Measurements from ENCODE around the gene G6PC3.

Gene G6PC3

GRCh38 chr17:44084131-44084538 is 13.6 kb downstream of the G6PC3 start:
- no peak overlapping the region for H3K18ac ChIP-seq (ENCODE audit: low read length)
- H3K79me1 ChIP-seq (ENCODE audit: low read depth, low read length) = no peaks in the 10 kb centered on the region
- WGBS, 2 donors (ENCODE audit: extremely low coverage in 2 of 2, insufficient read length in 2 of 2, insufficient replicate concordance in 1 of 2) = no CpG with 5 or more reads among the region's 10 CpGs
- H3K23ac ChIP-seq (ENCODE audit: low read depth, low read length, poor library complexity) = peak overlapping the region; percentile 75
- peaks cover 42 to 44% of the 10 kb centered on the region in 2 donors for H3K36me3 ChIP-seq (replicated peaks in 1 of 2; ENCODE audit: control insufficient read depth in 2 of 2, insufficient read depth in 2 of 2, low read length in 2 of 2)
- no peaks in the 10 kb centered on the region for H3K27me3 ChIP-seq (ENCODE audit: control insufficient read depth in 3 of 3, insufficient read depth in 3 of 3, low read depth in 1 of 3, low read length in 3 of 3)
- H3K4me3 ChIP-seq (ENCODE audit: low read length in 2 of 2) = no peak overlapping the region
- no peak overlapping the region for H3K14ac ChIP-seq (ENCODE audit: low read length)
- H4K91ac ChIP-seq (ENCODE audit: low read depth, low read length, poor library complexity) = no peak overlapping the region
- H3K9me3 ChIP-seq (replicated peaks in 1 of 2; ENCODE audit: control insufficient read depth in 2 of 2, insufficient read depth in 1 of 2, low read depth in 1 of 2, low read length in 2 of 2) = no peaks in the 10 kb centered on the region
- H3K4me2 ChIP-seq (ENCODE audit: insufficient read depth, low read length, poor library complexity, severe bottlenecking) = no peak overlapping the region
- no peak overlapping the region for H2BK120ac ChIP-seq (ENCODE audit: low read depth, low read length)
- H4K8ac ChIP-seq (ENCODE audit: low read depth, low read length) = no peak overlapping the region
- no peak overlapping the region for H3K4ac ChIP-seq (ENCODE audit: low read length)
- H2BK15ac ChIP-seq (ENCODE audit: low read length) = no peak overlapping the region
- H3K4me1 ChIP-seq (ENCODE audit: control insufficient read depth in 2 of 2, insufficient read depth in 1 of 2, low read depth in 1 of 2, low read length in 2 of 2) = peaks cover 31 to 34% of the 10 kb centered on the region in 2 donors
- DNase-seq (ENCODE audit: low spot score) = no peak
- no peak overlapping the region for H2AFZ ChIP-seq (ENCODE audit: low read length)
- no peak overlapping the region for H2BK12ac ChIP-seq (ENCODE audit: low read length)
- H2AK5ac ChIP-seq (ENCODE audit: low read depth, low read length) = peak overlapping the region; percentile 2
- no peak overlapping the region for H2BK5ac ChIP-seq (ENCODE audit: low read length)
- H3K9ac ChIP-seq (ENCODE audit: low read depth, low read length, poor library complexity) = peak overlapping the region; percentile 9
- no peak overlapping the region for H3K27ac ChIP-seq (replicated peaks; ENCODE audit: low read length)

DNA sequence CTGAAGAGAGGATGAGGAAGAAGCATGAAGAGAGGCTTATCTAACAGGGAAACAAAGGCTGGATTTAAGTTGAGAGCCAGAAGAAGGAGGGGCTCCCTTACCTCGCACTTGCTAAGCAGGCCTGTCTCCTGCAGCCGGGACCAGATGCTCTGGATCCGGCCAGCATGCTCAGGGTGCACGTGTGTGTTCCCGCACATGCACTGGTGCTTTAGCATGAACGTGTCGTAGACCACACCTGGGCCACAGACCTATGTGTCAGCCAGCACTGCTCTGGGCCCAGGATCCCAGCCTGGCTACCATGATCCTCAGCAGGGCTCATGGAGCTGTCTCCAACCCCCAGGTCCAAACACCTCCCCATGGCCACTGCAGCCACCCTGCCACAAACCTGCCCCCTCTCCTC is 14.4 kb downstream of the G6PC3 start:
- no peak overlapping the region for H2BK120ac ChIP-seq (ENCODE audit: low read depth, low read length)
- peak overlapping the region; percentile 65 for H3K18ac ChIP-seq (ENCODE audit: low read length)
- H2AK5ac ChIP-seq (ENCODE audit: low read depth, low read length) = peak overlapping the region; percentile 91
- no peak overlapping the region for H3K4me3 ChIP-seq (ENCODE audit: low read length in 2 of 2)
- DNase-seq (ENCODE audit: low spot score) = no peak
- H3K36me3 ChIP-seq (replicated peaks in 1 of 2; ENCODE audit: control insufficient read depth in 2 of 2, insufficient read depth in 2 of 2, low read length in 2 of 2) = peaks cover 39 to 40% of the 10 kb centered on the region in 2 donors
- peak overlapping the region; percentile 83 for H3K9ac ChIP-seq (ENCODE audit: low read depth, low read length, poor library complexity)
- H4K91ac ChIP-seq (ENCODE audit: low read depth, low read length, poor library complexity) = no peak overlapping the region
- H3K23ac ChIP-seq (ENCODE audit: low read depth, low read length, poor library complexity) = peak overlapping the region; percentile 75
- no peaks in the 10 kb centered on the region for H3K27me3 ChIP-seq (ENCODE audit: control insufficient read depth in 3 of 3, insufficient read depth in 3 of 3, low read depth in 1 of 3, low read length in 3 of 3)
- no CpG with 5 or more reads among the region's 7 CpGs for WGBS, 2 donors (ENCODE audit: extremely low coverage in 2 of 2, insufficient read length in 2 of 2, insufficient replicate concordance in 1 of 2)
- H3K9me3 ChIP-seq (replicated peaks in 1 of 2; ENCODE audit: control insufficient read depth in 2 of 2, insufficient read depth in 1 of 2, low read depth in 1 of 2, low read length in 2 of 2) = no peaks in the 10 kb centered on the region
- no peak overlapping the region for H4K8ac ChIP-seq (ENCODE audit: low read depth, low read length)
- no peak overlapping the region for H3K4me2 ChIP-seq (ENCODE audit: insufficient read depth, low read length, poor library complexity, severe bottlenecking)
- H3K4ac ChIP-seq (ENCODE audit: low read length) = no peak overlapping the region
- peak overlapping the region; percentile 91 for H2BK5ac ChIP-seq (ENCODE audit: low read length)
- H2AFZ ChIP-seq (ENCODE audit: low read length) = no peak overlapping the region
- no peak overlapping the region for H2BK12ac ChIP-seq (ENCODE audit: low read length)
- no peak overlapping the region for H3K14ac ChIP-seq (ENCODE audit: low read length)
- peaks cover 31 to 33% of the 10 kb centered on the region in 2 donors for H3K4me1 ChIP-seq (ENCODE audit: control insufficient read depth in 2 of 2, insufficient read depth in 1 of 2, low read depth in 1 of 2, low read length in 2 of 2)
- no peak overlapping the region for H2BK15ac ChIP-seq (ENCODE audit: low read length)
- H3K79me1 ChIP-seq (ENCODE audit: low read depth, low read length) = no peaks in the 10 kb centered on the region
- H3K27ac ChIP-seq (replicated peaks; ENCODE audit: low read length) = peak overlapping the region; percentile 54

GRCh38 chr17:44085908-44086307 is 15.4 kb downstream of the G6PC3 start:
- Histone ChIP-seq H3K18ac (ENCODE audit: low read length) (peak overlapping the region; percentile 97), H3K4me1 (ENCODE audit: control insufficient read depth in 2 of 2, insufficient read depth in 1 of 2, low read depth in 1 of 2, low read length in 2 of 2) (peaks cover 23 to 31% of the 10 kb centered on the region in 2 donors), H3K4me3 (ENCODE audit: low read length in 2 of 2) (no peak overlapping the region), H3K27ac (replicated peaks; ENCODE audit: low read length) (peak overlapping the region; percentile 83), H3K27me3 (ENCODE audit: control insufficient read depth in 3 of 3, insufficient read depth in 3 of 3, low read depth in 1 of 3, low read length in 3 of 3) (no peaks in the 10 kb centered on the region), H3K23ac (ENCODE audit: low read depth, low read length, poor library complexity) (peak overlapping the region; percentile 90), H2BK15ac (ENCODE audit: low read length) (peak overlapping the region; percentile 30), H2AK5ac (ENCODE audit: low read depth, low read length) (peak overlapping the region; percentile 98), H2BK12ac (ENCODE audit: low read length) (peak overlapping the region; percentile 33), H2BK5ac (ENCODE audit: low read length) (peak overlapping the region; percentile 15), H4K8ac (ENCODE audit: low read depth, low read length) (no peak overlapping the region), H3K36me3 (replicated peaks in 1 of 2; ENCODE audit: control insufficient read depth in 2 of 2, insufficient read depth in 2 of 2, low read length in 2 of 2) (peaks cover 31 to 34% of the 10 kb centered on the region in 2 donors), H3K14ac (ENCODE audit: low read length) (peak overlapping the region; percentile 84), H3K4ac (ENCODE audit: low read length) (peak overlapping the region; percentile 79), H2AFZ (ENCODE audit: low read length) (no peak overlapping the region), H3K9me3 (replicated peaks in 1 of 2; ENCODE audit: control insufficient read depth in 2 of 2, insufficient read depth in 1 of 2, low read depth in 1 of 2, low read length in 2 of 2) (no peaks in the 10 kb centered on the region), H4K91ac (ENCODE audit: low read depth, low read length, poor library complexity) (peak overlapping the region; percentile 93), H3K4me2 (ENCODE audit: insufficient read depth, low read length, poor library complexity, severe bottlenecking) (no peak overlapping the region), H2BK120ac (ENCODE audit: low read depth, low read length) (peak overlapping the region; percentile 64), H3K79me1 (ENCODE audit: low read depth, low read length) (no peaks in the 10 kb centered on the region), H3K9ac (ENCODE audit: low read depth, low read length, poor library complexity) (peak overlapping the region; percentile 74)
- no CpG with 5 or more reads among the region's 5 CpGs for WGBS, 2 donors (ENCODE audit: extremely low coverage in 2 of 2, insufficient read length in 2 of 2, insufficient replicate concordance in 1 of 2)
- no peak for DNase-seq (ENCODE audit: low spot score)

DNA sequence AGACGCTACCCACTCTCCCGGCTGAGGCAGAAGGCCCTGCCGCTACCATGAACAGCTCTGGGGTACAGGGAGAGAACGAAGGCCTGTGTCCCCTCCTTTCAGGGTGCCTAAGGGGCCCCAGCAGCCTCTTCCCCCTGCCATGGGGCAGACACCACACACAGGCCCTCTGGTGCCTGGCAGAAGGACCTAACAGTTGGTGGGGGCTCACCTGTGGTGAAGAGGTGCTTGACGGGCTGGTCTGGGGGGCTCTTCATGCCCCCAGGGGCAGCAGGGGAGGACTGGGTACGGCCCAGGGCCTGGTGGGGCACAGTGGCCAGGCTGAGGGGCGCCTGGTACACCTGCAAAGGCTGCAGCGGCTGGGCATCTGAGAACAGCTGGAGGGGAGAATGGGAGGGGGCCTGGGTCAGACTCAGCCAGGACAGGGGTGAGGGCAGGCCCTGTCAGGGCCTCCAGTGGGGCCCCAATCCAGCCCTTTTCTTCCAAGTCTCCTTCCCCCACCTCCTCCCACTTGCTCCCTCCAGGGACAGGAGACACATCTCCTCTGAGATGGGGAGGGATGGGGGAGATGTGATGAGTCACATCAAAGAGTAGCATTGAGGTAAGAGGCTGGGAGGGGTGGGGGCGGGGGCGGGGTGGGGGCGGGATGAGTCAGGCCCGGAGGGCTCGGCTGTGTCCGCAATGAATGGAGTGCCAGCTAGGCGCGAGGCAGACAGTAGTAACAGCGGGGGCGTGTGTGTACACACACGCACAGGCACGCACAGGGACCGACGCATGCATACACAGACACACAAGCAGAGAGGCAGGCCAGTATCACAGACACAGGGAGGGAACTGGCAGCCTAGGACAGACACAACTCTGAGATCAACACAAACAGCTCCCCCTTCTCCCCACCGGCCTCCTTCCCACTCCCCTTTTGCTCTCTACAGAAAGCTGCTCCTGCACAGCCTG is 16.1 kb downstream of the G6PC3 start:
- peak overlapping the region; percentile 64 for H2BK120ac ChIP-seq (ENCODE audit: low read depth, low read length)
- peaks cover 36 to 41% of the 10 kb centered on the region in 2 donors for H3K36me3 ChIP-seq (replicated peaks in 1 of 2; ENCODE audit: control insufficient read depth in 2 of 2, insufficient read depth in 2 of 2, low read length in 2 of 2)

More for the DNA sequence above, 16.1 kb downstream of the G6PC3 start:
- Histone ChIP-seq H2BK12ac (ENCODE audit: low read length) (no peak overlapping the region), H2BK15ac (ENCODE audit: low read length) (peak overlapping the region; percentile 30), H3K79me1 (ENCODE audit: low read depth, low read length) (no peaks in the 10 kb centered on the region), H3K4ac (ENCODE audit: low read length) (peak overlapping the region; percentile 94), H4K8ac (ENCODE audit: low read depth, low read length) (no peak overlapping the region), H3K4me1 (ENCODE audit: control insufficient read depth in 2 of 2, insufficient read depth in 1 of 2, low read depth in 1 of 2, low read length in 2 of 2) (peaks cover 22 to 31% of the 10 kb centered on the region in 2 donors), H3K4me3 (ENCODE audit: low read length in 2 of 2) (peak overlapping the region; percentile 21 to 49), H2AFZ (ENCODE audit: low read length) (peak overlapping the region; percentile 46), H2BK5ac (ENCODE audit: low read length) (peak overlapping the region; percentile 15), H2AK5ac (ENCODE audit: low read depth, low read length) (peak overlapping the region; percentile 98), H3K23ac (ENCODE audit: low read depth, low read length, poor library complexity) (no peak overlapping the region), H4K91ac (ENCODE audit: low read depth, low read length, poor library complexity) (peak overlapping the region; percentile 93), H3K18ac (ENCODE audit: low read length) (peak overlapping the region; percentile 97), H3K4me2 (ENCODE audit: insufficient read depth, low read length, poor library complexity, severe bottlenecking) (peak overlapping the region; percentile 36), H3K27ac (replicated peaks; ENCODE audit: low read length) (peak overlapping the region; percentile 83), H3K9me3 (replicated peaks in 1 of 2; ENCODE audit: control insufficient read depth in 2 of 2, insufficient read depth in 1 of 2, low read depth in 1 of 2, low read length in 2 of 2) (no peaks in the 10 kb centered on the region), H3K27me3 (ENCODE audit: control insufficient read depth in 3 of 3, insufficient read depth in 3 of 3, low read depth in 1 of 3, low read length in 3 of 3) (no peaks in the 10 kb centered on the region), H3K14ac (ENCODE audit: low read length) (peak overlapping the region; percentile 47), H3K9ac (ENCODE audit: low read depth, low read length, poor library complexity) (peak overlapping the region; percentile 74)
- peak; percentile 56 for DNase-seq (ENCODE audit: low spot score)
- no CpG with 5 or more reads among the region's 23 CpGs for WGBS, 2 donors (ENCODE audit: extremely low coverage in 2 of 2, insufficient read length in 2 of 2, insufficient replicate concordance in 1 of 2)
